NCI-H2081 (cell line): ENCODE measurements around the gene PTPN6.

Source experiments
- DNase-seq, 2 experiments: peaks; one replicate each; lab custom pipeline; 2025; lab: John Stamatoyannopoulos, UW

Gene PTPN6

DNA sequence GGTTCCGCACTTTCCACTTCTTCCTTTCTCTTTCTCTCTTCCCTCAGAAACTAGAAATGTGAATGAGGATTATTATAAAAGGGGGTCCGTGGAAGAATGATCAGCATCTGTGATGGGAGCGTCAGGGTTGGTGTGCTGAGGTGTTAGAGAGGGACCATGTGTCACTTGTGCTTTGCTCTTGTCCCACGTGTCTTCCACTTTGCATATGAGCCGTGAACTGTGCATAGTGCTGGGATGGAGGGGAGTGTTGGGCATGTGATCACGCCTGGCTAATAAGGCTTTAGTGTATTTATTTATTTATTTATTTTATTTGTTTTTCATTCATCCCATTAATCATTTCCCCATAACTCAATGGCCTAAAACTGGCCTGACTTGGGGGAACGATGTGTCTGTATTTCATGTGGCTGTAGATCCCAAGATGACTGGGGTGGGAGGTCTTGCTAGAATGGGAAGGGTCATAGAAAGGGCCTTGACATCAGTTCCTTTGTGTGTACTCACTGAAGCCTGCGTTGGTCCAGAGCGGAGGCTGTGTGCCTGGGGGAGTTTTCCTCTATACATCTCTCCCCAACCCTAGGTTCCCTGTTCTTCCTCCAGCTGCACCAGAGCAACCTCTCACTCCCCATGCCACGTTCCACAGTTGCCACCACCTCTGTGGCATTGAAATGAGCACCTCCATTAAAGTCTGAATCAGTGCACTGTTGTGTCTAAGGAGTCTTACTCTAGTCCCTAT lies 28.0 kb upstream of the PTPN6 start:
- DNase-seq = no peak

DNA sequence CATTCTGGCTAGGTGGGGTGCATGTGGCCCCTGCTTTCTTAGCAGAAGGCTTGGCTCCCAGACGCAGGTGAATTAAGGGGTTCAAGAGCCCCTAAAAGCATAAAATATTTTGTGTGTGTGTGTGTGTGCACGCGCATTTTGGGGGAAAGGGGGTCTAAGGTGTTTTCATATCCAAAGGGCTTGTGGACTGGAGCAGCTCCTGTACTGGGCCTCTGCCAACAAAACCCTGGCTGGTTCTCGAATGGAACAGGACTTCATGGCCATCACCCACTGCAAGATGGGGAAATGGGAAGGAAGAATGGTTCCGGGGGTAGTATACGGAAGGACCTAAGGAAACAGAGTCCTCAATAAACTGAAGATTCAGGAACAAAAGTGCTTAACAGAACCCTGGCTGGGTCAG lies 27.3 kb upstream of the PTPN6 start:
- DNase-seq = no peak

DNA sequence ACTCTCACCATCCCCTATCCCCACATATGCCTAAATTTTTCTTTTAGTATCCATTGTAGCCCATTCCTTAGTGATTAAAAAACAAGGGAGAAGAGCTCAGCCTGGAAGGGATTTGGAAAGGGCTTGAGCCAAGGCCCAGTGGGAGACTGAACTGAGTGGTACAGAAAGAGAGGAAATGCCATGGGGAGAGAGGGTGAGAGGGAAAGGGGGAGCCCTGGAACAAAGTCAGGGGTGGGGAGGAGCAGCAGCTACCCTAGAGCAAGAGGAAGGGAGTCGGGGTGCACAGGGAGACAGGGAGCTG lies 26.0 kb upstream of the PTPN6 start:
- peak; percentile 18 to 53 for DNase-seq

DNA sequence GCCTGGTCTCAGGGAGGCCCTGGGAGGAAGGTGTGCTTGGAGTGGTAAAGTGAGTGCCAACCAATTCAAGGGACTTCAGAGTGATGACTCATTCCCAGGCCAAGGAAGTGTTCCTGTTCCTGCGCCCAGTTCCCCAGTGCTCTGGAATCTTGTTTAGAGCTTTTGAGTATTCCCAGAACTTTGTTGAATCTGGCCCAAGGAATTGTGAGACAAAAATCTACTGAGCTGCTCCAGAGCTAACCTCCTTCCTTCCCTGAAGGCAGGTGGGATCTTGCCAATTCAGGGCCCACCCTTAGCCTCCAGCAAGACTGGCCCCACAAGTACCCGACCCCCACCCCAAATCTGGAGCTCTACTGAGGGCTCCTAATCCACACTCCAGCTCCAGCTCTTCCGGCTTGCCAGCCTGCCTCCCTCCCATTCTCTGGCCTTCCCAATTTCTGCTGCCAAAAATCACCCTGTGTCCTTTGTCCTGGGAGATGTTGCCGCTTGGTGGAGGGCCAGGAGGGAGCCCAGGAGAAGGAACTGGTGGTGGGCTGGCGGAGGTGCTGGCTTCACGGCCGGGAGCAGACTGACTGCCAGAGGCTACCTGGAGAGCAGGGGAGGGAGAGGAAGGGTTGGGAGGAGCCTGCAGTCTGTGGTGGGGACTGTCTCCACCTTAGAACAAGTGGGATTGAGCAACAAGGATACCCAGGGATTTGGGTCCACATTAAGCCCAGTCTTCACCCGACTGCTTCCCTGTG lies 25.4 kb upstream of the PTPN6 start:
- peak; percentile 45 to 53 for DNase-seq

DNA sequence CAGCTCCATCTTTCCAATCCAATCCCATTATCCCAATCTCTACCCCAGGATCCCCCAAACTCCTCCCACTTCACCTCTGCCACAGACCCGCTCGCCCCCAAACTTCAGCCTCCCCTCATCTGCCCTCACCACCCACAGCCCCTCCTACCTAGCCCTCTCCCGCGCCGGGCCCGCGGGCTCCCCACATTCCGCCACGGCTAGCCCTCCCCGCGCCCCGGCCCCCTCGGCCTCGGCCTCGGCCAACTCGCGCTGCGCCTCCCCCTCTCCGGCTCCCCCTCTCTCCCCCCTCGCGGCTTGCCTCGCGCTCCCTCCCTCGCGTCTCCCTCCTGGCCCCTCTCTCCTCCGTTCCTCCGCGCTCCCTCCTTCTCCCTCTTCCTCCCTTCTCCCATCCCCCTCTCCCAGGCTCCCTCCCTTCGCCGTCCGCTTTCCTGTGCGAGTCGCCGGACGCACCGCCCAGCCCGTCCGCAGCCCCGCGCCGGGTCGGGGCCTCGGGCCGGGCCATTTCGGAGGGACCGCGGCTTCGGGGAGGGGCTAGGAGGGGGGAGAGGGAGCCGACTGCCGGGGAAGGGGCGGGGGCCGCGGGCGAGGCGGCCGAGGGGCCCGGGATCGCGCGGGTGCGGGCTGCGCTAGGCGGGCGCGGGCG lies 23.7 kb upstream of the PTPN6 start, which contains the start of gene ATN1:
ATN1 (plus strand) TSS at position 581 of the 643 bp plus-strand sequence. CDS start 6,043 bp downstream, outside the sequence.
- DNase-seq = peak; percentile 51 to 70

DNA sequence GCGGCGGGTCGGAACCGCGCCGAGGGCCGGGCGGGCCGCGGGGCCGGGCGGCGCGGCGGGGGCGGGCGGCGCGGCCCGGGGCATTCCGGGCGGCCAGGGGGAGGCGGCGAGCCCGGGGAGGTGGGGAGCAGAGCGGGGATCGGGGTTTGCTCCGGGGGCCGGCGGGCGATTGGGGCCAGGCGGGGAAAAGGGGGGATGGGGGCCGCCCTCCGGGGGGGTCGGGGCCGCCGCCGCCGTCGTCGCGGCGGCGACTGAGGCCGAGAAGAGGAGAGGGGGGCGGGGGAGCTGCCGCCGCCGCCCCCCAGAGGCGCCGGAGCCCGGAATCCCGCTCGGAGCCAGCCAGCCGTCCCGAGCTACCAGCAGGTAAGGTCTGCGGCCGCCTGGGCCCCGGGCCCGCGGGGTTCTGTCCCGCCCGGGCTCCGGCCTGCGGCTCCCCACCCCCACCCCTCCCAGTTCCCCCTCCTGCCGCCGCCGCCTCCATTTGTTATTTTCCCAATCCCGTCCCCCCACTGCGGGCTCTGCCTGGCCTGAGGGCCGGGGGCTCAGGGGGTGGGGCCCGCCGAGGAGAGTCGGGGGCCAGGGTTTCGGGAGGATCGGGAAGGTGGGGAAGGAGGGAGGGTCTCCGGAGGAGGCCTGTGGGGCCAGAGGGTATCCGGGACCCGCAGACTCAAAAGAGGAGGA lies 23.0 kb upstream of the PTPN6 start:
- no peak for DNase-seq

DNA sequence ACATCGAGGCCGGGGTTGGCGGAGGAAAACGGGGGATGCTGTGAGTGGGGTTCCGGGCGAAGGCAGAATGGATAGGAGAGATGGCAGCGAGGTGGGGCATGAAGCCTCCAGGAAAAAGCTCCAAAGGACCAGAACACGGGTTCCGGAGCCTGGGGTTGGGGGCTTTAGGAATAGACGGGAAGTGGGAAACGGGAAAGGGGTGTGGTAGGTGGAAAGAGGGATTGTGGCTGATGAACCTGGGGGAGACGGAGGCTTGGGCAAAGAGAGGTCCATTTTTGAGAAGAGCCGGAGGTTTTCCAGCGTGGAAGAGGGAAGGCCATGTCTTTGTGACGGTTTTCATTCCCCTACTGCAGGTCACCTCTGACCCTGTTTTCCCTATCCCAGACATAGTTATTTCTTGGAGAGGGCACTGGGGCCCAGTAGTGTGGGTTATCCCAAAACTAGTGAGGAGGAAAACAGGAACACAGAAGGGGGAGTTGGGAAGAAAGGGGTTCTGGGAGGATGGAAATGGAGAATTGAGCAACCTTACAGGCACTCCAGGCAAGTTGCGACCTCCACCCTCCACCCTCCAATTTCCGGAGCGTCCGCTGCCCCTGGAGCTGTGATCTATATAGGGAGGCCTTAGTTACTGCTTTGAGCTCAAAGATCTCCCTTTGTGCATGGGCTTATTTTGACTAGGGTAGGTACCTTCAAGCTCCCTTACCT lies 22.3 kb upstream of the PTPN6 start:
- DNase-seq = peak in 1 of 2 experiments; percentile 6

DNA sequence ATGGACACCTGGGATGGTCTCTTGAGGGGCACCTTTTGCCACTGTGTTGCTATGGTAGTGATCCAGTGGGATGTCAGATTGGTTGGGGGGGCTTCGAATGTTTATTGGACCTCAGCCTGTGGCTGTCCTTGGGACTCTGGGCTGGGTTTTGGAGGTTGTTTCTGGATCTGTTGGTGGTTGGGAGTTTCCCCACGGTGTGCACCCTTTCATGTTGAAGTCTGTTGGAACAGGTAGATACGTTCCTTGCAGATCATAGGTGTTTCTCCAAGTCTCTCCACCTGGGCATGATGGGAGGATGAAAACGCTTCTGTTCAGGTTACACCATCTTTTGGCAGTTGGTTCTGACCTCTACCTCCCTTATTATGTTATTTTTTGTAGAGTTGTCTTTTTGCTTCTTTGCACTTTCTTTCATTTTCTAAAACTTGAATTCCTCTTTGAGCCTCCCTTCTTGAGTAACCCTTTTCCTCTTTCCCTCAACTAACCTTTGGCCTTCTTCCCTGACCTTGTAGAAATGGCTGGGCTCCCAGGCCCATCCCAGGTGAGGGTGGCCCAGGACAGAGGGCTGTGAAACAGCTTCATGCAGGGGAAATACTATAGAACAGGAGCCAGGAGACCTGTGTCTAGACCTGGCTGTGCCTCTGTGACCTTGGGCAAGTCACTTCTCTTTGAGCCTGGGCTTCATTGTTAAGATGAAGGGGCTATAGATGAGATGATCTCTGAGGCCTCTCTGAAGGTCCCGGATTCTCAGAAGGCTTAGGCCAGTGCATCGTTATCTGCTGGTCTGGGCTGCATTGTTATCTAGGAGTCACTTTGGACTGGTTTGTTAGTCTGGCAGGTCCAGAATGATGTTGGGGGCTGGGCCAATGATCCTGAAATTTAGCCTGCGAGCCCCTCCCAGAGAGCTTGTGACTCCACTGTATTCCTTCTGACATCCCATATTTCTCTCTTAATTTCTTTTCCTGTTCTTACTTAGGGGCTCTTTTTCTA lies 21.4 kb upstream of the PTPN6 start:
- DNase-seq = no peak

DNA sequence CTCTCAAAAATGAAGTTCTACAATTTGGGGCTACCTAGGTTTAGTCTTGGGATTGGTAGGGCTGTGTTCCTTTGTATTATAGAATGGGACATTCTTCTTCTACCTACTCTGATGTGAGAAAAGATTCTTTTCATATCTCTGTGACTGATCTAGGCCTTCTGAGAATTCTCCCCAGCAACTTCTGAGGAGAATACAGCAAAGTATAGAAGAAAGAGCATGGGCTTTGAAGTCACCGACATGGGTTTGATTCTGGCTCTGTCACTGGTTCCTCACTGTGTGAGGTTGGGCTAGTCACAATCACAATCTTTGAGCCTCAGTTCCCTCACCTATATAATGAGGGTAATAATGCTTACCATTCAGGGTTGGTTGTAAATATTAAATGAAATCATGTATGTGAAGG lies 18.4 kb upstream of the PTPN6 start:
- DNase-seq = no peak

DNA sequence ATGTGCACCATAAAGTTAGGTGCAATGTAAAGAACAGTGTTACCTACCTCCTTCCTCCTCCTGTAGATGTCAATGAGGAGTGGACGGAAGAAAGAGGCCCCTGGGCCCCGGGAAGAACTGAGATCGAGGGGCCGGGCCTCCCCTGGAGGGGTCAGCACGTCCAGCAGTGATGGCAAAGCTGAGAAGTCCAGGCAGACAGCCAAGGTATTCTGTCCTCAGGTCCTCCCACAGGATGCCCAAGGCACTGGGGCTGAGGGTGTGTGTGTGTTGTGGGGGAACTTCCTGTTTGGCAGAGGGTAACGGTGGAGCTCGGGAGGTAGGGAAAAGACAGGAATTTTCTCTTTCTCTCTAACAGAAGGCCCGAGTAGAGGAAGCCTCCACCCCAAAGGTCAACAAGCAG lies 17.0 kb upstream of the PTPN6 start:
- no peak for DNase-seq

DNA sequence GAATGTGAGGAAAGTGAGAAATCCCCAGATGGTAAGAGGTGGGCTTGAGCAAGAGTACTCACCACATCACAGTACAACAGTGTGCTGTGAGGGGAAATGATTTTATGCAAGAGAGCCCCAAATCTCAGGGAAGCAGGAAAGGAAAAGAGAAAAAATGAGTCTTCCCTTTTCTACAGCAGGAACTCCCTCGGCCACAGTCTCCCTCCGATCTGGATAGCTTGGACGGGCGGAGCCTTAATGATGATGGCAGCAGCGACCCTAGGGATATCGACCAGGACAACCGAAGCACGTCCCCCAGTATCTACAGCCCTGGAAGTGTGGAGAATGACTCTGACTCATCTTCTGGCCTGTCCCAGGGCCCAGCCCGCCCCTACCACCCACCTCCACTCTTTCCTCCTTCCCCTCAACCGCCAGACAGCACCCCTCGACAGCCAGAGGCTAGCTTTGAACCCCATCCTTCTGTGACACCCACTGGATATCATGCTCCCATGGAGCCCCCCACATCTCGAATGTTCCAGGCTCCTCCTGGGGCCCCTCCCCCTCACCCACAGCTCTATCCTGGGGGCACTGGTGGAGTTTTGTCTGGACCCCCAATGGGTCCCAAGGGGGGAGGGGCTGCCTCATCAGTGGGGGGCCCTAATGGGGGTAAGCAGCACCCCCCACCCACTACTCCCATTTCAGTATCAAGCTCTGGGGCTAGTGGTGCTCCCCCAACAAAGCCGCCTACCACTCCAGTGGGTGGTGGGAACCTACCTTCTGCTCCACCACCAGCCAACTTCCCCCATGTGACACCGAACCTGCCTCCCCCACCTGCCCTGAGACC lies 15.6 kb upstream of the PTPN6 start:
- no peak for DNase-seq

DNA sequence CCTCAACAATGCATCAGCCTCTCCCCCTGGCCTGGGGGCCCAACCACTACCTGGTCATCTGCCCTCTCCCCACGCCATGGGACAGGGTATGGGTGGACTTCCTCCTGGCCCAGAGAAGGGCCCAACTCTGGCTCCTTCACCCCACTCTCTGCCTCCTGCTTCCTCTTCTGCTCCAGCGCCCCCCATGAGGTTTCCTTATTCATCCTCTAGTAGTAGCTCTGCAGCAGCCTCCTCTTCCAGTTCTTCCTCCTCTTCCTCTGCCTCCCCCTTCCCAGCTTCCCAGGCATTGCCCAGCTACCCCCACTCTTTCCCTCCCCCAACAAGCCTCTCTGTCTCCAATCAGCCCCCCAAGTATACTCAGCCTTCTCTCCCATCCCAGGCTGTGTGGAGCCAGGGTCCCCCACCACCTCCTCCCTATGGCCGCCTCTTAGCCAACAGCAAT lies 14.9 kb upstream of the PTPN6 start:
- no peak for DNase-seq

DNA sequence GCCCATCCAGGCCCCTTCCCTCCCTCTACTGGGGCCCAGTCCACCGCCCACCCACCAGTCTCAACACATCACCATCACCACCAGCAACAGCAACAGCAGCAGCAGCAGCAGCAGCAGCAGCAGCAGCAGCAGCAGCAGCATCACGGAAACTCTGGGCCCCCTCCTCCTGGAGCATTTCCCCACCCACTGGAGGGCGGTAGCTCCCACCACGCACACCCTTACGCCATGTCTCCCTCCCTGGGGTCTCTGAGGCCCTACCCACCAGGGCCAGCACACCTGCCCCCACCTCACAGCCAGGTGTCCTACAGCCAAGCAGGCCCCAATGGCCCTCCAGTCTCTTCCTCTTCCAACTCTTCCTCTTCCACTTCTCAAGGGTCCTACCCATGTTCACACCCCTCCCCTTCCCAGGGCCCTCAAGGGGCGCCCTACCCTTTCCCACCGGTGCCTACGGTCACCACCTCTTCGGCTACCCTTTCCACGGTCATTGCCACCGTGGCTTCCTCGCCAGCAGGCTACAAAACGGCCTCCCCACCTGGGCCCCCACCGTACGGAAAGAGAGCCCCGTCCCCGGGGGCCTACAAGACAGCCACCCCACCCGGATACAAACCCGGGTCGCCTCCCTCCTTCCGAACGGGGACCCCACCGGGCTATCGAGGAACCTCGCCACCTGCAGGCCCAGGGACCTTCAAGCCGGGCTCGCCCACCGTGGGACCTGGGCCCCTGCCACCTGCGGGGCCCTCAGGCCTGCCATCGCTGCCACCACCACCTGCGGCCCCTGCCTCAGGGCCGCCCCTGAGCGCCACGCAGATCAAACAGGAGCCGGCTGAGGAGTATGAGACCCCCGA lies 14.3 kb upstream of the PTPN6 start:
- DNase-seq = peak; percentile 10 to 54

DNA sequence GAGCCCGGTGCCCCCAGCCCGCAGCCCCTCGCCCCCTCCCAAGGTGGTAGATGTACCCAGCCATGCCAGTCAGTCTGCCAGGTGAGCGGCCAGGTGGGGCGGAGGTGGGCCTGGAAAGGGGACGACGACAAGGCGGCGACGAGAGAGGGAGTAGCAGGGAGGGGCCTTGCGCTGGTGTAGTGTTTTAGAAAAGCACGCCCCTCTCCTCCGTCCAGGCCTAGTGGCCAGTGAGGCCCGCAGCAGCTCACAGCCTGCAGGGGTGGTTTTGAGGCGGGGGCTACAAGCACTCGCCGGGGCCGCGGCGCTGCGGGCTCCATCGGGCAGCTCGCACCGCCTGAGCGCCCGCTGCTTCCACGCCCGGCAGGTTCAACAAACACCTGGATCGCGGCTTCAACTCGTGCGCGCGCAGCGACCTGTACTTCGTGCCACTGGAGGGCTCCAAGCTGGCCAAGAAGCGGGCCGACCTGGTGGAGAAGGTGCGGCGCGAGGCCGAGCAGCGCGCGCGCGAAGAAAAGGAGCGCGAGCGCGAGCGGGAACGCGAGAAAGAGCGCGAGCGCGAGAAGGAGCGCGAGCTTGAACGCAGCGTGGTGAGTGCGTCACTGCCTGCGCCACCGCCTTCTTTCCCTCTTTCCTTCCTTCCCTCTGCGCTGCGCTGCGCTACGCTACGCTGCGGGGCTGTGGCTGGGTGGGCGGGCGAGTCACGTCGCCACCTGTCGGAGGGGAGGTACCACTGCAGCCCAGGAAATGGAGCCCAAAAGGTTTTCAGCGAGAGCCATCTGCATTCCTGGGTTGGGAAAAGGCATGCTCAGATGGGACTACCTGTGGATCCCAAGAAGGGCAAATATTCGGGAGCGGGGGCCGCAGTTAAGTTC lies 13.4 kb upstream of the PTPN6 start:
- DNase-seq = peak; percentile 95 to 97

DNA sequence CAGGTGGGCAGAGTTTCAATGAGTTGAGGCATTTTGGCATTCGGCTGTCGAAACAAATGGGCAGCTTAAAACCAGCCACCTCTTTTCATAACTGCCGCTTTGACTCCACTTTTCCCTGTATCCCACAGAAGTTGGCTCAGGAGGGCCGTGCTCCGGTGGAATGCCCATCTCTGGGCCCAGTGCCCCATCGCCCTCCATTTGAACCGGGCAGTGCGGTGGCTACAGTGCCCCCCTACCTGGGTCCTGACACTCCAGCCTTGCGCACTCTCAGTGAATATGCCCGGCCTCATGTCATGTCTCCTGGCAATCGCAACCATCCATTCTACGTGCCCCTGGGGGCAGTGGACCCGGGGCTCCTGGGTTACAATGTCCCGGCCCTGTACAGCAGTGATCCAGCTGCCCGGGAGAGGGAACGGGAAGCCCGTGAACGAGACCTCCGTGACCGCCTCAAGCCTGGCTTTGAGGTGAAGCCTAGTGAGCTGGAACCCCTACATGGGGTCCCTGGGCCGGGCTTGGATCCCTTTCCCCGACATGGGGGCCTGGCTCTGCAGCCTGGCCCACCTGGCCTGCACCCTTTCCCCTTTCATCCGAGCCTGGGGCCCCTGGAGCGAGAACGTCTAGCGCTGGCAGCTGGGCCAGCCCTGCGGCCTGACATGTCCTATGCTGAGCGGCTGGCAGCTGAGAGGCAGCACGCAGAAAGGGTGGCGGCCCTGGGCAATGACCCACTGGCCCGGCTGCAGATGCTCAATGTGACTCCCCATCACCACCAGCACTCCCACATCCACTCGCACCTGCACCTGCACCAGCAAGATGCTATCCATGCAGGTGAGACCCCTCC lies 12.6 kb upstream of the PTPN6 start:
- DNase-seq = no peak

DNA sequence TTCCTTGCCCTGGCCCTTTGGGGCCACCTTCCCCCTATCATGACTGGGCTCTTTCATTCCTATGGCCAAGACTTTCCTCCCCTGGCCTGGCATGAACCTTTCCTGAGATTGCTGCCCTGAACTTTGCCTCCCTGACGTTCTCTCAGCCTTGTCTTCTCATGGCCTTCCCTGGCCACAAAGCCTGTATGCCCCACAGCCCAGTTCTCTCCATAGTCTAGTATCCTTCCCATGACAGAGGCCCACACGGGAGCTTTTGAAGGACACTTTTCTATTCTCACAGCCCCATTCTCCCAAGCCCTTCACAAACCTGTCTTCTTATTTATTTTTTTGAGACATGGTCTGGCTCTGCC lies 12.0 kb upstream of the PTPN6 start:
- no peak for DNase-seq

DNA sequence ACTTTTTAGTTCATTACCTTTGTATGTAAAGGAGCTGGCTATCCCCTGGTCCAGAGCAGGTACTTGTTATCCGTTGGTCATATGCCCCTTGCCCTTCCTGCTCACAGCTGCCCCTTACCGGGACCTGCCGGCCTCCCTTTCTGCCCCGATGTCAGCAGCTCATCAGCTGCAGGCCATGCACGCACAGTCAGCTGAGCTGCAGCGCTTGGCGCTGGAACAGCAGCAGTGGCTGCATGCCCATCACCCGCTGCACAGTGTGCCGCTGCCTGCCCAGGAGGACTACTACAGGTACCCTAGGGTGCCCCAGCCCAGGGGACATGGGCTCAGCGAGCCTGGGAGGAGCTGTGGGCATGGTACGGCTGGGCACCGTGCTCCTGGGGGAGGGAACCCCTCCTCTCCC lies 9.9 kb upstream of the PTPN6 start:
- DNase-seq = no peak
